ENCODE results near the gene FGF14.

Gene FGF14

GRCh38 chr13:101792189-101792588 is 609.7 kb downstream of the FGF14 start:
- no peak for DNase-seq (ENCODE audit: low spot score)

- peak; percentile 57 for DNase-seq (ENCODE audit: low spot score)
These were observed 616.0 kb downstream of the FGF14 start for GRCh38 chr13:101785858-101786257.

- DNase-seq (ENCODE audit: low spot score), result no peak
These were observed 617.5 kb downstream of the FGF14 start for GRCh38 chr13:101784313-101784712.

GRCh38 chr13:101783554-101783953 is 618.3 kb downstream of the FGF14 start:
- DNase-seq (ENCODE audit: low spot score), result no peak

GRCh38 chr13:101780211-101780610 is 621.6 kb downstream of the FGF14 start:
- no peak for DNase-seq (ENCODE audit: low spot score)

- DNase-seq (ENCODE audit: low spot score), result no peak
These were observed 622.7 kb downstream of the FGF14 start for GRCh38 chr13:101779147-101779546.

GRCh38 chr13:101775267-101775666 is 626.6 kb downstream of the FGF14 start:
- no peak for DNase-seq (ENCODE audit: low spot score)

GRCh38 chr13:101774393-101774792 is 627.5 kb downstream of the FGF14 start:
- no peak for DNase-seq (ENCODE audit: low spot score)

- no peak for DNase-seq (ENCODE audit: low spot score)
These were observed 628.8 kb downstream of the FGF14 start for GRCh38 chr13:101773062-101773461.

GRCh38 chr13:101767131-101767530 is 634.7 kb downstream of the FGF14 start:
- DNase-seq (ENCODE audit: low spot score), result no peak

- DNase-seq (ENCODE audit: low spot score), result no peak
These were observed 638.7 kb downstream of the FGF14 start for GRCh38 chr13:101763191-101763590.

GRCh38 chr13:101757446-101758039 is 644.3 kb downstream of the FGF14 start:
- DNase-seq (ENCODE audit: low spot score), result peak; percentile 65

GRCh38 chr13:101755228-101755887 is 646.5 kb downstream of the FGF14 start:
- DNase-seq (ENCODE audit: low spot score), result no peak

GRCh38 chr13:101752432-101752831 is 649.4 kb downstream of the FGF14 start:
- no peak for DNase-seq (ENCODE audit: low spot score)

- DNase-seq (ENCODE audit: low spot score), result no peak
These were observed 650.4 kb downstream of the FGF14 start for GRCh38 chr13:101751488-101751887.

- DNase-seq (ENCODE audit: low spot score), result no peak
These were observed 652.3 kb downstream of the FGF14 start for GRCh38 chr13:101749584-101749983.

GRCh38 chr13:101747039-101747438 is 654.8 kb downstream of the FGF14 start:
- DNase-seq (ENCODE audit: low spot score), result no peak

- no peak for DNase-seq (ENCODE audit: low spot score)
These were observed 655.3 kb downstream of the FGF14 start for GRCh38 chr13:101746513-101746912.

- DNase-seq (ENCODE audit: low spot score), result no peak
These were observed 662.3 kb downstream of the FGF14 start for GRCh38 chr13:101739382-101740178.

GRCh38 chr13:101738336-101738735 is 663.5 kb downstream of the FGF14 start:
- DNase-seq (ENCODE audit: low spot score), result no peak

- no peak for DNase-seq (ENCODE audit: low spot score)
These were observed 665.3 kb downstream of the FGF14 start for GRCh38 chr13:101736566-101736965.

GRCh38 chr13:101730420-101731000 is 671.3 kb downstream of the FGF14 start:
- no peak for DNase-seq (ENCODE audit: low spot score)

- no peak for DNase-seq (ENCODE audit: low spot score)
These were observed 673.2 kb downstream of the FGF14 start for GRCh38 chr13:101728615-101729014.
